Right atrium auricular region (tissue), 2 donors: Measurements from ENCODE around the gene CCDC116. TPM values are rescaled to one million over a fixed set of nuclear protein-coding genes. Genes with fewer than 3 reads are reported as not detected.
"Not testable (repeated sequence)": the region's sequence is repeated elsewhere in the genome, so short reads cannot be mapped to it uniquely, and the experiment has no call there.

Experiments
- DNase-seq: peaks from one replicate; pipeline ENCODE4 v3.0.0-alpha.2; 2019; ENCODE audit warnings: low spot score
- H3K27ac ChIP-seq, 2 donors: fragments of 200-600 bp; sonication (generic); 1 replicate in 1 of 2; 2 replicates in 1 of 2; pipeline ENCODE4 v1.5.1; 2016 to 2019
- H3K27me3 ChIP-seq, 2 donors: fragments of 200-600 bp; sonication (generic); one replicate each; pipeline versions ENCODE4 v1.5.1 to v1.6.0; 2017 to 2019
- H3K36me3 ChIP-seq: fragments of 200-600 bp; sonication (generic); one replicate; pipeline ENCODE4 v1.5.1; 2016
- H3K4me1 ChIP-seq, 2 donors: fragments of 200-600 bp; sonication (generic); one replicate each; pipeline versions ENCODE4 v1.5.1 to v1.6.0; 2017 to 2019
- H3K4me3 ChIP-seq, 2 donors: fragments of 200-600 bp; sonication (generic); 1 replicate in 1 of 2; 2 replicates in 1 of 2; pipeline ENCODE4 v1.5.1; 2017 to 2019; ENCODE audit warnings: mild to moderate bottlenecking in 1 of 2, moderate library complexity in 1 of 2
- H3K9me3 ChIP-seq, 2 donors: fragments of 200-600 bp; sonication (generic); one replicate each; pipeline ENCODE4 v1.5.1; 2019
- CTCF ChIP-seq, 2 donors: fragments of 200-600 bp; sonication (generic); IDR thresholded peaks; one replicate each; pipeline ENCODE4 v1.5.1; 2019; ENCODE audit warnings: antibody characterized with exemption in 2 of 2
- total RNA-seq, 2 donors: library from RNA; depleted of rRNA; stranded (reverse); fragments of >200 nt; gene quantifications; one replicate each; pipeline ENCODE4 v1.1.0, GENCODE V29; 2016

Gene CCDC116
- total RNA-seq, 2 donors from 2014 or later = not detected

GRCh38 chr22:21606775-21607174 lies 25.8 kb upstream of the CCDC116 start:
- no peak overlapping the region for H3K4me3 ChIP-seq
- H3K4me1 ChIP-seq = peaks cover 0 to 23% of the 10 kb centered on the region in 2 donors
- H3K36me3 ChIP-seq = peaks cover 12% of the 10 kb centered on the region
- DNase-seq = no peak
- H3K27me3 ChIP-seq = no peaks in the 10 kb centered on the region
- H3K9me3 ChIP-seq = no peaks in the 10 kb centered on the region
- H3K27ac ChIP-seq = no peak overlapping the region
- TF ChIP-seq CTCF (IDR thresholded peaks at IDR 0.05) = no peak

- H3K4me3 ChIP-seq, H3K27ac ChIP-seq, DNase-seq, H3K9me3 ChIP-seq, H3K27me3 ChIP-seq: not testable (repeated sequence)
- Histone ChIP-seq H3K4me1 (peaks cover 0 to 15% of the 10 kb centered on the region in 2 donors), H3K36me3 (peaks cover 29% of the 10 kb centered on the region)
These were observed 22.9 kb upstream of the CCDC116 start for GRCh38 chr22:21609556-21610157.

GRCh38 chr22:21611210-21611977 lies 21.2 kb upstream of the CCDC116 start:
- Histone ChIP-seq H3K27ac (no peak overlapping the region), H3K36me3 (peaks cover 31% of the 10 kb centered on the region), H3K4me1 (peaks cover 0 to 15% of the 10 kb centered on the region in 2 donors), H3K9me3 (no peaks in the 10 kb centered on the region), H3K4me3 (no peak overlapping the region), H3K27me3 (no peaks in the 10 kb centered on the region)
- no peak for DNase-seq
- no peak for TF ChIP-seq CTCF (IDR thresholded peaks at IDR 0.05)

GRCh38 chr22:21612858-21613257 lies 19.7 kb upstream of the CCDC116 start:
- H3K4me1 ChIP-seq = peaks cover 0 to 1% of the 10 kb centered on the region in 2 donors
- DNase-seq = no peak
- H3K27ac ChIP-seq = no peak overlapping the region
- no peaks in the 10 kb centered on the region for H3K27me3 ChIP-seq
- no peak overlapping the region for H3K4me3 ChIP-seq
- H3K9me3 ChIP-seq = no peaks in the 10 kb centered on the region
- H3K36me3 ChIP-seq = peaks cover 31% of the 10 kb centered on the region
- TF ChIP-seq CTCF (IDR thresholded peaks at IDR 0.05) = no peak

GRCh38 chr22:21613553-21614233 lies 18.9 kb upstream of the CCDC116 start:
- H3K4me3 ChIP-seq = no peak overlapping the region
- DNase-seq = no peak
- H3K27ac ChIP-seq = no peak overlapping the region
- peaks cover 31% of the 10 kb centered on the region for H3K36me3 ChIP-seq
- no peaks in the 10 kb centered on the region for H3K27me3 ChIP-seq
- H3K4me1 ChIP-seq = no peaks in the 10 kb centered on the region
- TF ChIP-seq CTCF (IDR thresholded peaks at IDR 0.05) = no peak
- H3K9me3 ChIP-seq = no peaks in the 10 kb centered on the region

- no peak overlapping the region for H3K4me3 ChIP-seq
- H3K36me3 ChIP-seq = peaks cover 29% of the 10 kb centered on the region
- DNase-seq = no peak
These were observed 16.8 kb upstream of the CCDC116 start for GRCh38 chr22:21615731-21616130.

GRCh38 chr22:21617337-21617736 lies 15.2 kb upstream of the CCDC116 start:
- Histone ChIP-seq H3K4me1 (peaks cover 0 to 19% of the 10 kb centered on the region in 2 donors), H3K36me3 (peaks cover 15% of the 10 kb centered on the region)
- DNase-seq, H3K4me3 ChIP-seq, H3K9me3 ChIP-seq, H3K27ac ChIP-seq, H3K27me3 ChIP-seq: not testable (repeated sequence)

More at GRCh38 chr22:21615731-21616130, 16.8 kb upstream of the CCDC116 start:
- H3K4me1 ChIP-seq = peaks cover 0 to 9% of the 10 kb centered on the region in 2 donors
- no peak overlapping the region for H3K27ac ChIP-seq
- no peaks in the 10 kb centered on the region for H3K27me3 ChIP-seq
- TF ChIP-seq CTCF (IDR thresholded peaks at IDR 0.05) = no peak
- no peaks in the 10 kb centered on the region for H3K9me3 ChIP-seq
